Memory B cell (primary cell): ENCODE data around the gene UTS2.
A peak's percentile ranks its signal among the peaks of the same experiment; 100 is the strongest.

Experiments used
- ATAC-seq: fragments of 150-1000 bp; cut with Tn5 transposase; 2 replicates; pipeline ENCODE4 v1.10.0; 2021; ENCODE audit warnings: low read depth, mild to moderate bottlenecking, moderate library complexity
- DNase-seq, 2 donors: peaks; one replicate each; pipeline ENCODE4 v3.0.0; 2022; ENCODE audit warnings: low spot score in 2 of 2
- H3K27ac Mint-ChIP-seq: one replicate; pipeline ENCODE4 v1.8.0; 2022; ENCODE audit warnings: mild to moderate bottlenecking, moderate library complexity, mixed read lengths
- H3K27me3 Mint-ChIP-seq: one replicate; pipeline ENCODE4 v1.8.0; 2022; ENCODE audit warnings: mixed read lengths
- H3K36me3 Mint-ChIP-seq: one replicate; pipeline ENCODE4 v1.8.0; 2022; ENCODE audit warnings: mild to moderate bottlenecking, mixed read lengths
- H3K4me1 Mint-ChIP-seq: one replicate; pipeline ENCODE4 v1.8.0; 2022; ENCODE audit warnings: mixed read lengths
- H3K4me3 Mint-ChIP-seq: one replicate; pipeline ENCODE4 v1.8.0; 2022; ENCODE audit warnings: mild to moderate bottlenecking, moderate library complexity, mixed read lengths
- H3K9me3 Mint-ChIP-seq: one replicate; pipeline ENCODE4 v1.8.0; 2022; ENCODE audit warnings: mixed read lengths

The UTS2 gene

DNA sequence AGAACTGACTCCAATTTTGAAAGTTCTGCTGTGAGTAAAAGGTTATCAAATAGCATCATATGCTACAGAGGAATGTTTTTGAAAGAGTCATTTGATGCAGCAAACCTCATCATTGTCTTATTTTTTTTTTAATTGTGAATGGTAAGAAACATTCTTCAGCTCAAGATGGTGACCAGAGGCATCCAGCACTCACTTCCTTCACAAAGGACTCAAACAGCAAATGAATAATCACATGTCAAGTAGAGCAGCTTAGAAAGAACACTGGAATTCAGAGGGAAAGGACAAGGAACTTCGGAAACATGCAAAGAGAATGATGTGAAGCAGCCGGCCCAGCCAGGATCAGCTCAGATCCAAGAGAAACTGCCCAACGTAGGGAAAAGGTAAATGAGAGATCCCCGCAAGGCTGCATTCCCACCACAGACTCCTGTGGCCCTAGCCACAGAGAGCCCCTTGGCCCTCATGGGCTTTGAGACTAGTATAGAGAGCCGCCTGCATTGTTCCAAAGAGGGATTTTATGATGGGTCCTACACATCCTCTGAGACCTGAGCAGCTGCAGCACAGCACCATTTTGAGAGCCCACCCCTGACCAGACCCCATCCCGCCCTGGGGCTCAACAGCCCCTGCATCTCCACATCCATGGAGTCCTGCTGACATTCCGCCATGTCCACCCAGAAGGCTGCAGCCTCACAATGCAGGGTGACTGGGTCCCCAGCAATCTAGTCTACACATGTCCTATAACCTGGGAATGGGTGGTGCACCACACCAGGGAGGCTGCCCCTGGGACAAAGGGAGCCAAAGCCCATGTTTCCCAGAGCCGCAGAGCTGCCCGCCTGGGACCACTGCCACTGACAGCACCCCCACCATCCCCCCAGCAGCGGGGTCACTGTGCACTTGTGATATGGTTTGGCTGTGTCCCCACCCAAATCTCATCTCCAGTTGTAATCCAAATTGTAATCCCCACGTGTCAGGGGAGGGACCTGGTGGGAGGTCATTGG lies 21.2 kb upstream of the UTS2 start:
- ATAC-seq (no peak), DNase-seq (no peak)
- Mint-ChIP-seq H3K36me3 (peaks cover 4% of the 10 kb centered on the region), H3K27ac (no peak overlapping the region), H3K9me3 (peaks cover 11% of the 10 kb centered on the region), H3K4me3 (no peak overlapping the region), H3K27me3 (peaks cover 10% of the 10 kb centered on the region), H3K4me1 (no peaks in the 10 kb centered on the region)

- Mint-ChIP-seq H3K36me3 (peaks cover 2% of the 10 kb centered on the region), H3K27me3 (peaks cover 7% of the 10 kb centered on the region), H3K27ac (no peak overlapping the region), H3K9me3 (peaks cover 1% of the 10 kb centered on the region), H3K4me3 (no peak overlapping the region), H3K4me1 (no peaks in the 10 kb centered on the region)
- ATAC-seq (no peak), DNase-seq (no peak)
Measured at GRCh38 chr1:7871136-7871535, 18.3 kb upstream of the UTS2 start.

GRCh38 chr1:7869136-7869920 lies 16.5 kb upstream of the UTS2 start:
- H3K36me3 Mint-ChIP-seq: peaks cover 2% of the 10 kb centered on the region
- H3K4me1 Mint-ChIP-seq: no peaks in the 10 kb centered on the region
- ATAC-seq (no peak), DNase-seq (no peak)
- H3K4me3 Mint-ChIP-seq: no peak overlapping the region
- H3K9me3 Mint-ChIP-seq: peaks cover 1% of the 10 kb centered on the region
- H3K27me3 Mint-ChIP-seq: peaks cover 7% of the 10 kb centered on the region
- H3K27ac Mint-ChIP-seq: no peak overlapping the region

DNA sequence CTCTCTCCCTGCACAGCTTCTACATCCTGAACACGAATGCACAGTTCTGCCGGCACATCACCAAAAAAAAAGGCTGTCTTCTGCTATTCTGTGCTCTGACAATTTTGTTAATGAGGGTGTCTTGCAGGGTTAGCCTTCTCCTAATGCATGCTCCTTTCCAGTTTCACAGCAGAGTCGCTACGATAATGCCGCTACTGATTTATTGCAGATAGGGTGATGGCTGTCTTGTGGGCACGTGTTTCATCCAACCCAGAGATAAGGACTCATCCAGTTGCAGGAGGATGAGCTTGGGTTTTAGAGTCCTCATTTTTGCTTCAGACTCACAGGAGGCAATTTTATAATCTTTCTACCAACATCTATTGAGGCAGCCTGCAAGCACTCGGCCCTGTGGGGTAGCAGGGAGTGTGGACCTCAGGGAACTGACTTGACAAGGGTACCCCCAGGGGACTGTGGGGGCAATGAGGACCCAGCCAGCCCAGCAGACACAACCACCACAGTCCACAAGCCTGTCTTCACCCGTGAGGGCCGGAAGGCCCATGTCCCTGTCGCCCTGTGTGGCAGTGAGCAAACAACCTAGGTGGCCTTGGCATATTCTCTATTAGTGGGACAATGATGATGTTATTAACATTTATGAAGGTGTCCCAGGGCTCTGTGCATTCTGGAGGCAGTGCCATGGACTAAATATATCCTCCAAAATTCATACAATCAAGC lies 15.4 kb upstream of the UTS2 start:
- DNase-seq (no peak), ATAC-seq (no peak)
- Mint-ChIP-seq H3K27me3 (peaks cover 4% of the 10 kb centered on the region), H3K4me3 (no peak overlapping the region), H3K27ac (no peak overlapping the region), H3K4me1 (no peaks in the 10 kb centered on the region), H3K36me3 (peaks cover 2% of the 10 kb centered on the region), H3K9me3 (peaks cover 1% of the 10 kb centered on the region)

GRCh38 chr1:7865978-7866377 lies 13.1 kb upstream of the UTS2 start:
- Mint-ChIP-seq H3K4me3 (no peak overlapping the region), H3K27me3 (peaks cover 3% of the 10 kb centered on the region), H3K36me3 (peaks cover 2% of the 10 kb centered on the region), H3K4me1 (no peaks in the 10 kb centered on the region), H3K9me3 (peaks cover 1% of the 10 kb centered on the region), H3K27ac (no peak overlapping the region)
- DNase-seq: no peak
- ATAC-seq: no peak

- Mint-ChIP-seq H3K4me3 (no peak overlapping the region), H3K27ac (no peak overlapping the region), H3K27me3 (peaks cover 3% of the 10 kb centered on the region), H3K9me3 (peaks cover 1% of the 10 kb centered on the region), H3K4me1 (no peaks in the 10 kb centered on the region), H3K36me3 (peaks cover 2% of the 10 kb centered on the region)
- no peak for ATAC-seq
- DNase-seq: no peak
Measured at GRCh38 chr1:7863756-7864328, 11.0 kb upstream of the UTS2 start.

DNA sequence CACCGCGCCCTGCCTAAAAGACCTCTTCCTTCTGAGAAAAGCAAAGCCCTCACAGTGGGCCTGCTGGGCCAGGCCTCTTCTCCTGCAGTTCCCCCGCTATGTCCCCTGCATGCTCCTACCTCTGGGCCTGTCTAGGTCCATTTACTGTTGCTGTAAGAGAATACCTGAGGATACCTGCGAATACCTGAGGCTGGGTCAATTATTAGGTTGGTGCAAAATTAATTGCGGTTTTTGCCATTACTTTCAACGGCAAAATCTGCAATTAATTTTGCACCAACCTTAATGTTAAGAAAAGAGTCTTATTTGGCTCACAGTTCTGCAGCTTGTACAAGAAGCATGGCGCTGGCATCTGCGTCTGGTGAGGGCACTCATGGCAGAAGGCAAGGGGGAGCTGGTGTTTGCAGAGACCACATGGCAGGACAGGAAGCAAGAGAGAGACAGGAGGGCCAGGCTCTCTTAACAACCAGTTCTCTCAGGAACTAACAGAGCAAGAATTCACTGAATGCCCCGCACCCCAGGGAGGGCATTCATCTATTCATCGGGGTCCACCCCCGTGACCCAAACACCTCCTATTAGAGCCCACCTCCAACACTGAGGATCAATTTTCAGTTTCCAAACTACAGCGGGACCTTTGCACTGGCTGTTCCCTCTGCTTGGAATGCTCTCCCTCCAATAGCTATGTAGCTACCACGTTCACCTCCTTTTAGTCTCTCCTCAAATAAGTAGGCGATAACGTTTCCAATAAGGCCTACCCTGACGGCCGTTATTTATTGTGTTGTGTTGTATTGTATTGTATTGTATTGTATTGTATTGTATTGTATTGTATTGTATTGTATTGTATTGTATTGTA lies 9.6 kb upstream of the UTS2 start:
- Mint-ChIP-seq H3K4me1 (no peaks in the 10 kb centered on the region), H3K4me3 (no peak overlapping the region), H3K9me3 (no peaks in the 10 kb centered on the region), H3K36me3 (no peaks in the 10 kb centered on the region), H3K27ac (no peak overlapping the region), H3K27me3 (peaks cover 3% of the 10 kb centered on the region)
- DNase-seq (no peak), ATAC-seq (no peak)

DNA sequence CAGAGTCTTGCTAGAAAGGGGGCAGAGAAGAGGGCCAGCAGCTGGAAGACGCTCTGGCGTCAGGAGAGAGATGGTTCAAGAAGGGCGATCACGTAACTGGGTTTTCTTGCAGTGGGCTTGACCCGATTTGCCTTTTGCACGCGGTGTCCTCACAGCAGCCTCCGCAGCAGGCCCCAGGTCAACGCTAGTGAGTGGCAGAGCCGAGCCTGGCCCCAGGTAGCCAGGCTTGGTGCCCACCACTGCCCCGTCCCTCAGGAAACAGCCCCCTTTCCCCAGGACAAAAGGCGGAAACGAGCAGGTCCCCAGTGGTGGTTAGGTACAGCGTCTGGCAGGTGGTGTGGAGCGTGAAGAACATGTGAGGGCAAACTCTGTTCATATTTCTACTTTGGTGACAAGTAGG lies 8.6 kb upstream of the UTS2 start:
- Mint-ChIP-seq H3K36me3 (no peaks in the 10 kb centered on the region), H3K4me3 (no peak overlapping the region), H3K27ac (no peak overlapping the region), H3K27me3 (peaks cover 2% of the 10 kb centered on the region), H3K9me3 (no peaks in the 10 kb centered on the region), H3K4me1 (no peaks in the 10 kb centered on the region)
- ATAC-seq (no peak), DNase-seq (no peak)

- Mint-ChIP-seq H3K9me3 (no peaks in the 10 kb centered on the region), H3K4me1 (peaks cover 3% of the 10 kb centered on the region), H3K4me3 (no peak overlapping the region), H3K36me3 (no peaks in the 10 kb centered on the region), H3K27ac (no peak overlapping the region), H3K27me3 (no peaks in the 10 kb centered on the region)
- no peak for ATAC-seq
- DNase-seq: no peak
Measured at GRCh38 chr1:7860130-7860529, 7.3 kb upstream of the UTS2 start.

GRCh38 chr1:7859406-7859805 lies 6.5 kb upstream of the UTS2 start:
- DNase-seq: no peak
- no peak overlapping the region for H3K27ac Mint-ChIP-seq

GRCh38 chr1:7857985-7858384 lies 5.1 kb upstream of the UTS2 start:
- Mint-ChIP-seq H3K4me3 (no peak overlapping the region), H3K4me1 (peaks cover 3% of the 10 kb centered on the region), H3K36me3 (no peaks in the 10 kb centered on the region), H3K27me3 (no peaks in the 10 kb centered on the region), H3K27ac (no peak overlapping the region), H3K9me3 (no peaks in the 10 kb centered on the region)
- DNase-seq (no peak), ATAC-seq (no peak)

More at GRCh38 chr1:7859406-7859805, 6.5 kb upstream of the UTS2 start:
- no peak overlapping the region for H3K4me3 Mint-ChIP-seq
- no peak for ATAC-seq
- H3K27me3 Mint-ChIP-seq: no peaks in the 10 kb centered on the region
- no peaks in the 10 kb centered on the region for H3K9me3 Mint-ChIP-seq
- no peaks in the 10 kb centered on the region for H3K36me3 Mint-ChIP-seq
- H3K4me1 Mint-ChIP-seq: peaks cover 3% of the 10 kb centered on the region

DNA sequence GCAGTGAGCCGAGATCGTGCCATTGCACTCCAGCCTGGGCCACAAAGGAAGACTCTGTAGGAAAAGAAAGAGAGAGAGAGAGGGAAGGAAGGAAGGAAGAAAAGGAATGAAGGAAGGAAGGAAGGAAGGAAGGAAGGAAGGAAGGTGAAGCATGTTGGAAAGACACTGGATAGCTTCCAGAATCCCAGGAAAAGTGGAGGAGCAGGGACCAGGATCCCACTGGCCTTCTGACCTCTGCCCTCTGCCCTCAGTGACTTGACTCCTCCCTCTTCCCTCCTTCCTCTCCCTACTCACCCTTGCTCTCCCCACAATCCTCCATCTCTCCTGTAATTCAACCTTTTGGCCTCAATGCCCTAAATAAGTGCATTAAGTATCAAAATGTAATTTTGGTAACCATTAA lies 4.1 kb upstream of the UTS2 start:
- H3K36me3 Mint-ChIP-seq: no peaks in the 10 kb centered on the region
- ATAC-seq (no peak), DNase-seq (no peak)
- H3K9me3 Mint-ChIP-seq: no peaks in the 10 kb centered on the region
- no peak overlapping the region for H3K27ac Mint-ChIP-seq
- peaks cover 3% of the 10 kb centered on the region for H3K4me1 Mint-ChIP-seq
- no peak overlapping the region for H3K4me3 Mint-ChIP-seq
- H3K27me3 Mint-ChIP-seq: peaks cover 2% of the 10 kb centered on the region

DNA sequence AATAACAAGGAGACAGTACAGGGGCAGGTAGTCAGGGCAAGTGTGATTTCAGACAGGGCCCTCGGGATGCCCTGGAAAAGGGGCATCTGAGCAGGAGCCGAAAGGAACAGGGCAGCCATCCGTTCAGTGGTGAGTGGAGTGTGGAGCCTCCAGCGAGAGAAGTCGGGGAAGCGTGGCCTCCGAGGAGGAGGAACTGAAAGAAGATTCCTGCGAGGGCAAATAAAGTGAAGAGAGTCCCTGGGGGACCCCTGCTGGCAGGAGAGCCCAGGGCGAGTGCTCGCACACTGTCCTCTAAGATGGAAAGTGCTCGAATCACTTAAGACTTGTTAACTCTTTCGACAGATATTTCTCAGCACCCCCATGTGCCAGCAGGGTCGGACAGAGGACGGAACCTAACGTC lies 3.5 kb upstream of the UTS2 start:
- Mint-ChIP-seq H3K4me1 (peaks cover 3% of the 10 kb centered on the region), H3K27me3 (peaks cover 3% of the 10 kb centered on the region), H3K4me3 (no peak overlapping the region), H3K9me3 (no peaks in the 10 kb centered on the region), H3K27ac (no peak overlapping the region), H3K36me3 (no peaks in the 10 kb centered on the region)
- ATAC-seq (peak; percentile 55), DNase-seq (no peak)
